Stimulated activated CD8-positive, alpha-beta memory T cell treated with anti-CD3 and anti-CD28 coated beads, Interleukin-12 subunit alpha, Interleukin-12 subunit beta, amount 100 ng/mL, for 24 hours (primary cell): ENCODE results near the gene SNX9.

Source experiments
- DNase-seq: peaks from one replicate; pipeline ENCODE4 v3.0.0-alpha.2; 2020; ENCODE audit errors: extremely low read depth

SNX9 gene

GRCh38 chr6:157804448-157805327, 18.4 kb upstream of the SNX9 start:
- no peak for DNase-seq

GRCh38 chr6:157806131-157806855, 16.8 kb upstream of the SNX9 start:
- DNase-seq: no peak

- no peak for DNase-seq
Observed at GRCh38 chr6:157806856-157807215, 16.2 kb upstream of the SNX9 start.

- DNase-seq: no peak
Observed at GRCh38 chr6:157808405-157808950, 14.6 kb upstream of the SNX9 start.

GRCh38 chr6:157809613-157810012, 13.4 kb upstream of the SNX9 start:
- no peak for DNase-seq

GRCh38 chr6:157811137-157811475, 11.9 kb upstream of the SNX9 start:
- no peak for DNase-seq

GRCh38 chr6:157811476-157812173, 11.4 kb upstream of the SNX9 start:
- no peak for DNase-seq

- no peak for DNase-seq
Observed at GRCh38 chr6:157812425-157813171, 10.4 kb upstream of the SNX9 start.

- no peak for DNase-seq
Observed at GRCh38 chr6:157813191-157813590, 9.9 kb upstream of the SNX9 start.

- DNase-seq: no peak
Observed at GRCh38 chr6:157813750-157814455, 9.1 kb upstream of the SNX9 start.

- DNase-seq: no peak
Observed at GRCh38 chr6:157814883-157815282, 8.2 kb upstream of the SNX9 start.

- no peak for DNase-seq
Observed at GRCh38 chr6:157821342-157822033, 1.6 kb upstream of the SNX9 start.

GRCh38 chr6:157822245-157823000, 623 bp upstream of the SNX9 start:
- no peak for DNase-seq

GRCh38 chr6:157823528-157824370, 703 bp downstream of the SNX9 start:
- peak; percentile 37 for DNase-seq

GRCh38 chr6:157825243-157825904, 2.3 kb downstream of the SNX9 start:
- DNase-seq: no peak

GRCh38 chr6:157830354-157831017, 7.4 kb downstream of the SNX9 start:
- no peak for DNase-seq

GRCh38 chr6:157831018-157831369, 7.9 kb downstream of the SNX9 start:
- no peak for DNase-seq
